CD4-positive, CD25-positive, alpha-beta regulatory T cell (primary cell): ENCODE results near the gene ARHGAP30. TPM values are rescaled to one million over a fixed set of nuclear protein-coding genes. Genes with fewer than 3 reads are reported as not detected.
A peak's percentile ranks its signal among the peaks of the same experiment; 100 is the strongest.

Source experiments
- ATAC-seq, 2 donors: fragments of 150-1000 bp; cut with Tn5 transposase; one replicate each; pipeline ENCODE4 v1.10.0; 2021; ENCODE audit warnings: low read depth in 2 of 2, moderate number of reproducible peaks in 2 of 2, moderate library complexity in 1 of 2
- DNase-seq, 3 donors: peaks; one replicate each; pipeline versions ENCODE4 v3.0.0 to v3.0.0-alpha.2; 2012 to 2022; ENCODE audit warnings: mixed read lengths in 1 of 3
- H3K27ac ChIP-seq: one replicate; pipeline ENCODE4 v1.7.0; 2013; ENCODE audit warnings: mild to moderate bottlenecking, low read length; ENCODE audit not compliant: insufficient read depth, poor library complexity, severe bottlenecking
- H3K27me3 ChIP-seq: one replicate; pipeline ENCODE4 v1.7.0; 2013; ENCODE audit warnings: low read length; ENCODE audit not compliant: control insufficient read depth, insufficient read depth
- H3K36me3 ChIP-seq: one replicate; pipeline ENCODE4 v1.7.0; 2013; ENCODE audit warnings: mild to moderate bottlenecking, low read length, moderate library complexity; ENCODE audit not compliant: control insufficient read depth, insufficient read depth
- H3K4me1 ChIP-seq: 2 replicates; pipeline ENCODE4 v1.7.0; 2013; ENCODE audit warnings: mild to moderate bottlenecking, low read length; ENCODE audit not compliant: insufficient read depth, control insufficient read depth, poor library complexity, severe bottlenecking
- H3K4me3 ChIP-seq: one replicate; pipeline ENCODE4 v1.7.0; 2013; ENCODE audit warnings: low read depth, mild to moderate bottlenecking, low read length, moderate library complexity
- H3K9me3 ChIP-seq, 2 experiments: 1 replicate in 1 of 2; 2 replicates in 1 of 2; pipeline ENCODE4 v1.7.0; 2013; ENCODE audit warnings: low read length in 2 of 2, mild to moderate bottlenecking in 1 of 2, moderate library complexity in 1 of 2; ENCODE audit not compliant: control insufficient read depth in 2 of 2
- H3K27ac Mint-ChIP-seq, 3 donors: one replicate each; pipeline ENCODE4 v1.8.0; 2020 to 2022; ENCODE audit warnings: mild to moderate bottlenecking in 3 of 3, mixed read lengths in 3 of 3, moderate library complexity in 2 of 3
- H3K27me3 Mint-ChIP-seq: one replicate; pipeline ENCODE4 v1.8.0; 2022; ENCODE audit warnings: mild to moderate bottlenecking, mixed read lengths
- H3K36me3 Mint-ChIP-seq: one replicate; pipeline ENCODE4 v1.8.0; 2020; ENCODE audit warnings: mixed read lengths
- H3K4me1 Mint-ChIP-seq, 4 donors: one replicate each; pipeline ENCODE4 v1.8.0; 2020 to 2022; ENCODE audit warnings: mixed read lengths in 4 of 4, mild to moderate bottlenecking in 1 of 4
- H3K4me3 Mint-ChIP-seq, 4 donors: one replicate each; pipeline ENCODE4 v1.8.0; 2020 to 2022; ENCODE audit warnings: mild to moderate bottlenecking in 4 of 4, mixed read lengths in 4 of 4, moderate library complexity in 3 of 4
- H3K9me3 Mint-ChIP-seq, 7 donors: one replicate each; pipeline ENCODE4 v1.8.0; 2020 to 2022; ENCODE audit warnings: mixed read lengths in 7 of 7, mild to moderate bottlenecking in 3 of 7, moderate library complexity in 2 of 7
- polyA plus RNA-seq, 4 donors: library from polyadenylated mRNA; unstranded; fragments of 300-500 nt; fragmentation: Illumina TruSeq; gene quantifications; one replicate each; pipeline ENCODE4 v1.2.3, GENCODE V29; 2021
- total RNA-seq: library from RNA; stranded (reverse); gene quantifications from one replicate; pipeline ENCODE4 v1.2.3, GENCODE V29; 2022

Gene ARHGAP30
- total and polyA plus RNA-seq, 5 donors from 2014 or later = 144 to 204 (median 152) TPM

DNA sequence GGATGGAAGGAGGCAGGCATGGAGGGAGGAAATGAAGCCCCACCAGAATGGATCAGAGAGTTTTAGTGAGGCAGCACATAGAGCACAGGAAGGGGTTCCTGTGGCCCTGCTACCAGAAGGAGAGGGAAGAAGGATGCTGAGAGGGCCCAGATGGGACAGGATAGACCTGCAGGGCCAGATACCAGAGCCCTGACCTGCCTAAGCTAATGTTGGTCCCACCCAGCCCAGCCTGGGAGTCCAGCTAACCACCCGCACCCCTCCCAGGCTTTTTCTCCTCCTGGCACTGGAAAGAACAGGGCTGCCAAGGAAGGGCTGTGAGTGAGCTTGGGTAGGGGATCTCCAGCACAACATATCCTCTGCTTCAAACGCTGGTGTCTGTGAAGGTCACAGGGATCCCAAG lies 12.8 kb upstream of the ARHGAP30 start:
- H3K36me3 ChIP-seq = no peaks in the 10 kb centered on the region
- H3K4me3 ChIP-seq = no peak overlapping the region
- no peak overlapping the region for H3K4me3 Mint-ChIP-seq
- H3K4me1 ChIP-seq = no peaks in the 10 kb centered on the region
- peak overlapping the region in 1 of 3 donors; percentile 25 for H3K27ac Mint-ChIP-seq
- ATAC-seq (no peak), DNase-seq (no peak)
- peaks cover 0 to 2% (median 0%) of the 10 kb centered on the region in 7 donors for H3K9me3 Mint-ChIP-seq
- H3K27me3 Mint-ChIP-seq = peaks cover 5% of the 10 kb centered on the region
- peaks cover 0 to 1% (median 0%) of the 10 kb centered on the region in 4 donors for H3K4me1 Mint-ChIP-seq
- no peaks in the 10 kb centered on the region for H3K9me3 ChIP-seq
- no peaks in the 10 kb centered on the region for H3K27me3 ChIP-seq
- no peaks in the 10 kb centered on the region for H3K36me3 Mint-ChIP-seq
- no peak overlapping the region for H3K27ac ChIP-seq

DNA sequence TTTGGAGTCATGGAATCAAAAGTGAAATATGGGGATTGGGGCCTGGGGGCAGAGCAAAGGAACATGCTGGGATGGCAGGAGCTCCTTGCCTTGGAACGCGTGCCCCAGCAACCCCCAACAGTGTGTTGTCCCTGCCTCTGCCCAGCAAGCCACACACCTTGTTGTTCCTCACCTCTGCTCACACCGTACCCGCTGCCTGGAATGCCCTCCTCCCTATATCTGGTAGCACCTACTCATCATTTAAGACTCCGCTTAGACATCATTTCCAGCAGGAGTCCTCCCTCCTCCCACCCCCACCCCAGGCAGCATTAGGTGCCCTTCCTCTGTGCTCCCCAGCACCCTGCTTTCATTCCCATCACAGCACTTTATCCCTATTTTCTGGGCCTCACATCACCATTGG lies 11.8 kb upstream of the ARHGAP30 start:
- Mint-ChIP-seq H3K36me3 (no peaks in the 10 kb centered on the region), H3K27ac (peak overlapping the region in 2 of 3 donors; percentile 31 to 51), H3K4me1 (no peaks in the 10 kb centered on the region), H3K9me3 (peaks cover 0 to 2% (median 0%) of the 10 kb centered on the region in 7 donors), H3K4me3 (no peak overlapping the region), H3K27me3 (peaks cover 5% of the 10 kb centered on the region)
- Histone ChIP-seq H3K27ac (no peak overlapping the region), H3K4me3 (no peak overlapping the region), H3K4me1 (no peaks in the 10 kb centered on the region), H3K36me3 (no peaks in the 10 kb centered on the region), H3K27me3 (no peaks in the 10 kb centered on the region), H3K9me3 (no peaks in the 10 kb centered on the region)
- DNase-seq = no peak
- no peak for ATAC-seq

DNA sequence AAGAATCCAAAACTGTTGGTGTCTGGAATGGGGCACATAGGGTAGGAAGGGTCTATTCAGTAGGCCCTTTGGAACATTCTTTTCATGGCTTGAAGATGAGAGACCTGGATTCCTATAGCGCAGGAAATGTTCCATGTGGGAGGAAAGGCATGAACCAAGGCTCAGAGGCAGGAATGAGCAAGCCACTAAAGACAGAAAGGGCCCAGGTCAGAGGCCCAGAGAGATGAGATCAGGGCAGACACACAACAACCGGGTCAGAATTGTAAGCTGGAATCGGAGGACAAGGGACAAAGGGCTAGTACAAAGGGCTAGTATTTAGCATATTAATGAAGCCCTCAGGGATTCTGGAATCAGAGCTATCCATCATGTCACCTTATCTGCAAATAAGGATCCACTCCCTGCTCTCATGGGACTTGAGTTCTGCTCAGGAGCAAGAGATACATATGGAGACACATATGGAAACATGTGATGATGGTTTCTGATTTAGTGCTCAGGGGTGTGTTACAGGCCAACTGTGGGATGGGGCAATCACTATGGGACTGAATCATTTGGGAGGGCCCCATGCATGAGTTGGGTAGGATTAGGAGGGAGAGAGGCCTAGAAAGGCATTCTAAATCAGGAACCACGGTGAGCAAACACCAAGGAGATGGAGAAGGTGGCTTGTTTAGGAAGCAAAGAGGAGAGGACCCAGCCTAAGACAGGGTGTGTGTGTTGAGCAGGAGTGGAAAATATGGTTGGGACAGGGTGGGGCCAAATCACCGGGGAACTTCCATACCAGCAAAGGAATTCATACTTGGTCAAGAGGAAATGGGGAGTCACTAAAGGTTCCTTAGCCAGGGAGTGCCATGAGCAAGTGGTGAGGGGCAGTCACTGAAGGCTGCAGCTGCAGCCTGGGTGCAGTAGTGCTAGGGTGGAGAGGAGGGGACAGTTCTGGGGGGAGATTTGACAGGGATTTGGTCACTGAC lies 11.0 kb upstream of the ARHGAP30 start:
- no peak for ATAC-seq
- no peak overlapping the region for H3K27ac ChIP-seq
- H3K4me3 Mint-ChIP-seq = no peak overlapping the region
- DNase-seq = no peak
- H3K9me3 ChIP-seq = no peaks in the 10 kb centered on the region
- H3K27ac Mint-ChIP-seq = peak overlapping the region in 2 of 3 donors; percentile 31 to 71
- H3K4me1 ChIP-seq = no peaks in the 10 kb centered on the region
- no peaks in the 10 kb centered on the region for H3K36me3 ChIP-seq
- H3K27me3 ChIP-seq = no peaks in the 10 kb centered on the region
- H3K4me3 ChIP-seq = no peak overlapping the region
- H3K27me3 Mint-ChIP-seq = peaks cover 5% of the 10 kb centered on the region
- H3K36me3 Mint-ChIP-seq = no peaks in the 10 kb centered on the region
- H3K9me3 Mint-ChIP-seq = peaks cover 0 to 2% (median 0%) of the 10 kb centered on the region in 7 donors
- no peaks in the 10 kb centered on the region for H3K4me1 Mint-ChIP-seq

DNA sequence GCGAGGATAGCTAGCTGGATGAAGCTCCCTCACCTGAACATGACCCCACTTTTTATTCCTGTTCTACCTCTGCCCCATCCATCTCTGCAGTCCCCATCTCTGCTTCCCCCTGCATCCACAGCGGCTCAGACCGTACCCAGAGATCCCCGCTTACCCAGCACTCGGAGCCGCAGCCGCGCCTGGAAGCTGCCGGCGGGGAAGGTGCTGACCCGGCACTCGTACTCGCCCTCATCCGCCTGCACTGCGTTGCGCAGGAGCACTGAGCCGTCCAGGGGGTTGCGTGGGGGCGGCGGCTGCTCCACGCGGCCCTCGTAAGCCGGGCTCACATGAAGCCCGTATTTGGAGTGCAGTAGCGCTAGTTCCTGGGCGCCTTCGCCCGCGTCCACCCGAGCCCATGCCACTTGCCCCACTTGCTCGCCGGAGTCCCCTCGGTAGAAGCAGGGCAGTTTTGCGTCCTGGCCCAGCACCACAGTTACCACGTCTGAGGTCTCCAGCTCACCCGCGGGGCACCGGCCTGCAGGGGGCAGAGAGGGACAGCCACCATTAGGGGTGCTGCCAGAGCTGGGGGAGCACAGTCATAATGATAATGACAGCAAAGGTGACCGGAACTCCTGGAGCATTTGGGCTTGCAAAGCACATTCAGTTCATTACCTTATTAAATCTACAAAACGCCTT lies 9.9 kb upstream of the ARHGAP30 start:
- peaks cover 0 to 2% (median 0%) of the 10 kb centered on the region in 7 donors for H3K9me3 Mint-ChIP-seq
- H3K27ac Mint-ChIP-seq = no peak overlapping the region
- no peak overlapping the region for H3K4me3 Mint-ChIP-seq
- no peaks in the 10 kb centered on the region for H3K36me3 ChIP-seq
- ATAC-seq (no peak), DNase-seq (no peak)
- H3K27me3 ChIP-seq = no peaks in the 10 kb centered on the region
- no peaks in the 10 kb centered on the region for H3K4me1 ChIP-seq
- no peaks in the 10 kb centered on the region for H3K9me3 ChIP-seq
- H3K36me3 Mint-ChIP-seq = no peaks in the 10 kb centered on the region
- H3K4me1 Mint-ChIP-seq = no peaks in the 10 kb centered on the region
- peaks cover 5% of the 10 kb centered on the region for H3K27me3 Mint-ChIP-seq
- H3K27ac ChIP-seq = no peak overlapping the region
- no peak overlapping the region for H3K4me3 ChIP-seq

DNA sequence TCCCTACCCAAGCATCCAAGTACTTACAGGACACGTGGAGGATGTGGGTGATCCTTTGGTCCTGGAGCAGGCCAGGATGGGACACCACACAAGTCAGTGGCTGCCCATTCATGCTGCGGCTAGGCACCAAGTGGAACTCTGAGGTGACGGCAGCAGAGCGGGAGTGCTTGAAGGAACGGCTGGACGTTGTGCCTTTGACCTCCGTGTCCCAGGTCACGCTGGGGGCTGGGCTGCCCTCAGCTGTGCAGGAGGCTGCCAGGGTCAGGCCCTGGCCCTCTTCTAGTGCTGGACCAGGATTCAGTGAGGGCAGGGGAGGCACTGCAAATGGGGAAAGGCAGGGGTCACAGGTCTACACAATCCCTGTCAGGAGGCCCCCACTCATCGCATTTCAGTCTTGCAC lies 7.7 kb upstream of the ARHGAP30 start:
- Histone ChIP-seq H3K9me3 (no peaks in the 10 kb centered on the region), H3K4me1 (no peaks in the 10 kb centered on the region), H3K36me3 (no peaks in the 10 kb centered on the region), H3K27me3 (no peaks in the 10 kb centered on the region), H3K4me3 (no peak overlapping the region), H3K27ac (no peak overlapping the region)
- H3K36me3 Mint-ChIP-seq = no peaks in the 10 kb centered on the region
- H3K9me3 Mint-ChIP-seq = peaks cover 0 to 2% (median 0%) of the 10 kb centered on the region in 7 donors
- ATAC-seq (no peak), DNase-seq (no peak)
- H3K27me3 Mint-ChIP-seq = peaks cover 5% of the 10 kb centered on the region
- no peak overlapping the region for H3K27ac Mint-ChIP-seq
- H3K4me1 Mint-ChIP-seq = peaks cover 0 to 5% (median 0%) of the 10 kb centered on the region in 4 donors
- H3K4me3 Mint-ChIP-seq = no peak overlapping the region

DNA sequence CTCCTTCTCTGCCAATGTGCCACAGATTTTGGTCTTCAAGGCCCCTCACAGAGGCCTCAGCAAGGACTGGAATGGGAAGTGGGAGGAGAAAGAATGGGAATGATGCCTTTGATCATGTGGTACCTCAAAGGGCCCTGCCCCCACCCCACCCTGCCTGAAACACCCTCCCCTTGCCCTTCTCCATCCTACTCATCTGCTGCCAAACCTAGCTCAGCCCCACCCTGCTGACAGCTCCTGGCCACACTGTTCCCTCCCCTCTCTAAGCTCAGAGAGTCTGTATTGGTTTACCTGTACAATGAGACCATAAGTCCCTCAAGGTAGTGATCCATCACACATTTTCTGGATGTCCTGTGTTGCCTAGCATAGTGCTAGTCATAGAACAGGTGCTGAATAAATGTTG lies 6.7 kb upstream of the ARHGAP30 start:
- ATAC-seq (no peak), DNase-seq (no peak)
- Mint-ChIP-seq H3K36me3 (no peaks in the 10 kb centered on the region), H3K27ac (no peak overlapping the region), H3K27me3 (peaks cover 5% of the 10 kb centered on the region), H3K4me3 (no peak overlapping the region), H3K4me1 (peaks cover 0 to 13% (median 5%) of the 10 kb centered on the region in 4 donors), H3K9me3 (peaks cover 0 to 2% (median 0%) of the 10 kb centered on the region in 7 donors)
- Histone ChIP-seq H3K27ac (no peak overlapping the region), H3K4me1 (peaks cover 7% of the 10 kb centered on the region), H3K9me3 (no peaks in the 10 kb centered on the region), H3K36me3 (no peaks in the 10 kb centered on the region), H3K27me3 (no peaks in the 10 kb centered on the region), H3K4me3 (no peak overlapping the region)

DNA sequence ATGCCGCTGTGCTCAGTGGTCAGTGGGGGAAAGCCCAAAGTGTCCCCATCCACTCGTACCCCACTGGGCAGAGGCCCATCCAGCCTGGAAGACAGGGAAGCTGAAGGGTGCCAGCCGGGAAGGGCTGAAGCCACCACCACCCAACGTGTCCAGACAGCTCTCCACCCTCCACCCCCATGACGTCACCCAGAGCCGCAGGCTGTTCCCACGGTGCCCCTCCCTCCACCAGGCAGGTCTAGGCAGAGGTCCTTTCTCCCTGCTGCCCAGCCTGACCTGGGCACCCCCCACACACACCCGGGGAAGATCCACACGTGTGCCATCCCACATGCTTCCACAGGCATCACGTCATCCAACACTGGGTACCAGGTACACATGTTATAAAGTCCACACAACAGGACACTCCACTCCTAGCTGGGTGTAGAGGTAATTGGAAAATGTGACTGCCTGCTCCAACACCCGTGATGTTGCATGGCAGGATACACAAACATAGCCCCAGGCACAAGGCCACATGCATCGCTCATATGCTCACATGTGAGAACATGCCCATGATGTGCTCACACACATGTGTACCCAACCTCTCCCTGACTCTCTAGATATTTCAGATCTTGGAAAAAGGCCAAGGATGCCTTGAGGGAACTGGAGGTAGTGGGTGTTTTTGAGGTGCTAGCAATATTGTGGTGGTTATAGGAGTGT lies 5.1 kb upstream of the ARHGAP30 start:
- Histone ChIP-seq H3K4me1 (peaks cover 23% of the 10 kb centered on the region), H3K9me3 (no peaks in the 10 kb centered on the region), H3K27ac (no peak overlapping the region), H3K27me3 (no peaks in the 10 kb centered on the region), H3K4me3 (no peak overlapping the region), H3K36me3 (no peaks in the 10 kb centered on the region)
- no peak for ATAC-seq
- Mint-ChIP-seq H3K27ac (peak overlapping the region in 1 of 3 donors; percentile 42), H3K36me3 (no peaks in the 10 kb centered on the region), H3K27me3 (peaks cover 5% of the 10 kb centered on the region), H3K4me1 (peaks cover 0 to 28% (median 12%) of the 10 kb centered on the region in 4 donors), H3K9me3 (peaks cover 0 to 2% (median 0%) of the 10 kb centered on the region in 7 donors), H3K4me3 (peak overlapping the region in 1 of 4 donors; percentile 38)
- no peak for DNase-seq
